ENCODE measurements around the gene SUMO3.

- TF ChIP-seq CTCF (IDR thresholded peaks at IDR 0.05) (no peak), POLR2A (IDR thresholded peaks at IDR 0.05) (no peak)
Measured at GRCh38 chr21:44758141-44758561, 59.7 kb downstream of the SUMO3 start.
